Measurements from ENCODE around the gene OR4X2. TPM values are rescaled to one million over a fixed set of nuclear protein-coding genes. Genes with fewer than 3 reads are reported as not detected.
"Not testable (repeated sequence)": the region's sequence is repeated elsewhere in the genome, so short reads cannot be mapped to it uniquely, and the experiment has no call there.

Gene OR4X2, protein sequence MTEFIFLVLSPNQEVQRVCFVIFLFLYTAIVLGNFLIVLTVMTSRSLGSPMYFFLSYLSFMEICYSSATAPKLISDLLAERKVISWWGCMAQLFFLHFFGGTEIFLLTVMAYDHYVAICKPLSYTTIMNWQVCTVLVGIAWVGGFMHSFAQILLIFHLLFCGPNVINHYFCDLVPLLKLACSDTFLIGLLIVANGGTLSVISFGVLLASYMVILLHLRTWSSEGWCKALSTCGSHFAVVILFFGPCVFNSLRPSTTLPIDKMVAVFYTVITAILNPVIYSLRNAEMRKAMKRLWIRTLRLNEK
- total RNA-seq (2014; rRNA removed; shearing (Covaris generic)): not detected in 2 replicates

DNA sequence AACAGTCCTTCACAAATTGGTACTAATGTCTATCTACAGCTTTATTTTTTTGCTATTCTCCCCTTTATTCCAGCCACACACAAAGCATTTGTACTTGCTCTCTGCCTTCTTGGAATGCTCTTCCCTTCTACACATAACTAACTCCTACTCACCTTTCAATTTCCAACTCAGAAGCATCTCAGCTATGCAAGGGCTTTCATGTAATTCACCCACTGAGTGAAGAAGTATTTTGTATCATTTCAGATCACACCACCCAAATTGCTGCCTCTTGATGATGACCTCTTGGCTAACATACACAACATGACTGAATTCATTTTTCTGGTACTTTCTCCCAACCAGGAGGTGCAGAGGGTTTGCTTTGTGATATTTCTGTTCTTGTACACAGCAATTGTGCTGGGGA lies at the start of gene OR4X2:
Gene OR4X2, plus strand, starts transcription at position 301 of the 400 bp plus-strand sequence. Its CDS starts 0 bp downstream, at position 301.
- Histone ChIP-seq H3K9me3 (replicated peaks) (no peaks in the 10 kb centered on the region), H3K36me3 (no peaks in the 10 kb centered on the region), H3K27me3 (no peaks in the 10 kb centered on the region), H3K4me3 (no peak within 1 kb of the TSS), H3K27ac (no peak within 1 kb of the TSS), H3K4me1 (no peaks in the 10 kb centered on the region)
- DNase-seq: no peak

DNA sequence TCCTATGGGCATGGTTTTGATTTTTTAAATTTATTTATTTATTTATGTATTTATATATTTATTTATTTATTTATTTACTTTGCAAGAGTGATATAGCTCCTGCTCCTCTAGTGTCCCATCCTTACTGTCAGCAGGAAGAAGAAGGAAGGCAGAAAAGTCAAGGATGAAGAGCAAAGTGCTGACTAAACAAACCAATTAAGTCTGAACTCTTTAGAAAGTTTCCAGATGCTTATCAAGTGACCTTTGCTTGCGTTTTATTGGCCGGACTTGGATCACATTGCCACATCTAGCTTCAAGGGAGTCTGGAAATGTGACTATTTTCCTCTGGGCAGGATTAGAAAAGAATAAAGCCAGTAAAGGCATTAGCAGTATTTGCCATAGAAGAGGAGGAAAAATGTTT lies 37.0 kb upstream of the OR4X2 start:
- Histone ChIP-seq H3K4me1 (no peaks in the 10 kb centered on the region), H3K9me3 (replicated peaks) (no peaks in the 10 kb centered on the region), H3K36me3 (no peaks in the 10 kb centered on the region), H3K4me3 (no peak overlapping the region), H3K27ac (no peak overlapping the region), H3K27me3 (no peaks in the 10 kb centered on the region)
- no peak for DNase-seq

DNA sequence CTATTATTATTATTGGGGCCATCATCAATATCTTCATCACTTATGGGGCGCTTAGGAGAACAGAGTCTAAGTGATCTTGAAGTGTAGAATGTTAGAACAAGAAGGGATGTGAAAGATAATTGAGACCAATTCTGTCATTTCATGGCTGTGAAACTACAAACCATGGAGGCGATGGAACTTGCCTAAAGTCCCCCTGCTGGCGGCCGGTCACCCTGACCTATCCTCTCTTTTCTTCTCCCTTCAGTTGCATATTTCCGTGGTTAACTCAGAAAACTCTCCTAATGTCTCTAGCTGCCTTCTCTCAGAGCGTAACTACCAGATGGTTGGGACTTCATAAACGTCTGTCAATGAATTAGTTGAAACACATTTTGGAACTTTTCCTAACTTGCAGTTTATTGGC lies 34.9 kb upstream of the OR4X2 start:
- Histone ChIP-seq H3K4me3 (no peak overlapping the region), H3K27ac (no peak overlapping the region), H3K9me3 (replicated peaks) (no peaks in the 10 kb centered on the region), H3K36me3 (no peaks in the 10 kb centered on the region), H3K27me3 (no peaks in the 10 kb centered on the region), H3K4me1 (no peaks in the 10 kb centered on the region)
- DNase-seq: peak in 1 of 2 experiments; percentile 3

DNA sequence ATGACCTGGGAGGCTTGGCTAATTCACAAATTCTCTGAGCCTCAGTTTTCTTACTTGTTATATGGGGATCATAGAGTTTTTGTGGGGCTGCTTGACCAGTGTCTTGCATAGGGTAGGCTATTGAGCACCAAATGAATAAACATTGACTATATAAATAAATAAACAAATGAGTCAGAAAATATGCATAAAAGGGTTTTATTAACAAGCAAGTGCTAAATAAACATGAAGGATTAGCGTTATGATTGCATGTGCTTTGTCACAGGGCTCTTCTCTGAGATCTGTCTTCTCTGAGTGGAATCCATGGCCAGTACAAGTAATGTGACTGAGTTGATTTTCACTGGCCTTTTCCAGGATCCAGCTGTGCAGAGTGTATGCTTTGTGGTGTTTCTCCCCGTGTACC lies 28.4 kb upstream of the OR4X2 start, which contains the start of gene OR4B1:
Gene OR4B1, plus strand, starts transcription at position 301 of the 400 bp plus-strand sequence. Its CDS starts 0 bp downstream, at position 301.
- no peak within 1 kb of the TSS for H3K27ac ChIP-seq
- no peak within 1 kb of the TSS for H3K4me3 ChIP-seq
- no peaks in the 10 kb centered on the region for H3K4me1 ChIP-seq
- no peaks in the 10 kb centered on the region for H3K9me3 ChIP-seq (replicated peaks)
- H3K36me3 ChIP-seq: no peaks in the 10 kb centered on the region
- DNase-seq: no peak
- no peaks in the 10 kb centered on the region for H3K27me3 ChIP-seq

DNA sequence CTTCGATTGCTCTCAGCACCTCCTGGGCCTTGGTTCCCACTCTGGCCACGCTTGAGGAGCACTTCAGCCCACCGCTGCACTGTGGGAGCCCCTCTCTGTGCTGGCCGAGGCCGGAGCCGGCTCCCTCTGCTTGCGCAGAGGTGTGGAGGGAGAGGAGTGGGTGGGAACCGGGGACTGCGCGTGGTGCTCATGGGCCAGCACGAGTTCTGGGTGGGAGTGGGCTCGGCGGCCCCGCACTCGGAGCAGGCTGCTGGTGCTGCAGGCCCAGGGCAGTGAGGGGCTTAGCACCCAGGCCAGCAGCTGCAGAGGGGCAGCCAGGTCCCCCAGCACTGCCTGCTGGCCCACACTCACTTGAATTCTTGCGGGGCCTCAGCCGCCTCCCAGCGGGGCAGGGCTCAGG lies 16.1 kb upstream of the OR4X2 start:
- no peaks in the 10 kb centered on the region for H3K36me3 ChIP-seq
- peaks cover 3% of the 10 kb centered on the region; the same call in 1 of the 2 replicates for H3K27me3 ChIP-seq
- no peak overlapping the region for H3K4me3 ChIP-seq
- no peaks in the 10 kb centered on the region for H3K9me3 ChIP-seq (replicated peaks)
- DNase-seq: no peak
- H3K4me1 ChIP-seq: no peaks in the 10 kb centered on the region
- no peak overlapping the region for H3K27ac ChIP-seq

DNA sequence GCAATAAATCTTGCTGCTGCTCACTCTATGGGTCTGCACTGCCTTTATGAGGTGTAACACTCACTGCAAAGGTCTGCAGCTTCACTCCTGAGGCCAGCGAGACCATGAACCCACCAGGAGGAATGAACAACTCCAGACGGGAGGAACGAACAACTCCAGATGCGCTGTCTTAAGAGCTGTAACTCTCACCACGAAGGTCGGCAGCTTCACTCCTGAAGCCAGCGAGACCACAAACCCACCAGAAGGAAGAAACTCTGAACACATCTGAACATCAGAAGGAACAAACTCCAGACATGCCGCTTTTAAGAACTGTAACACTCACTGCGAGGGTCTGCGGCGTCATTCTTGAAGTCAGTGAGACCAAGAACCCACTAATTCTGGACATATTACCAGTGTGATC lies 14.8 kb upstream of the OR4X2 start:
- H3K4me3 ChIP-seq; DNase-seq; H3K27ac ChIP-seq; H3K27me3 ChIP-seq; H3K4me1 ChIP-seq; H3K9me3 ChIP-seq (replicated peaks); H3K36me3 ChIP-seq: not testable (repeated sequence)

DNA sequence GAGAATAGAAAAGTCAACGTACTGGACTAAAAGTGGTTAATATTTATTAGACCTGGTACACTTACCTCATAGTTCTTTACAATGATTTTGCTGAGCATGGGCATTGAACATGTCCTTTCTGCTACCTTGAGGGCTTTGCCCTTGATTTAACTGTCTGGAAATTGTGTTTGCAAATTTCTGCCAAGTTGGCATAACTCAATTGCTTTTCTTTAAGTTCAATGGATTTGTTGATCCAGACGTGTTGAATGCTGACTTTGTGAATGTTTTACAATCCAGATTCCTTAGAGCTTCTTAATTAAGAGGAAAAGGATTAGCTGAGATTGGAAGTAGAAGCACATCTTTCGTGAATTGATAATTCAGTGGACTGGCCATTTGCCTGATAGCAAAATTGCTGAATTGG lies 7.2 kb upstream of the OR4X2 start:
- Histone ChIP-seq H3K9me3 (replicated peaks) (no peaks in the 10 kb centered on the region), H3K4me3 (no peak overlapping the region), H3K27ac (no peak overlapping the region), H3K4me1 (no peaks in the 10 kb centered on the region), H3K36me3 (no peaks in the 10 kb centered on the region), H3K27me3 (no peaks in the 10 kb centered on the region)
- no peak for DNase-seq

DNA sequence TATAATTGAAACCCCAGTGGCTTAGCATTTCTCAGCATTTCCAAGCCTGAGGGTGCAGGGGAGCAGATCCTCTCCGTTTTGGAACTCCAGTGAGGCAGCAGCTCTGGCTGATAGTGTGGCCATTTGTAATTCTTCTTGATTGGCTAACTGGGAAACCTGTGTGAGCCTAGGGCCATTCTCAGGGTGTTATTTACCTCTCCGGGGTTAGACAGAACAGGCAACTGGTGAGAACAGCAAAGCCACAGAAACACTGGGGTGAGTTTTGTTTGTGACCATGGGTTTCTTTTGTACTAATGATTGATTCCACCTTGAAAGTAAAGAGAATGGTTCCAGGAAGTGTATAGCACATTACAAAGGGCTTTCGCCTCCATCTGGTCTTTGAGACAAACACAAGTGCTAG lies 2.4 kb upstream of the OR4X2 start:
- Histone ChIP-seq H3K4me3 (no peak overlapping the region), H3K27ac (no peak overlapping the region), H3K4me1 (no peaks in the 10 kb centered on the region), H3K9me3 (replicated peaks) (no peaks in the 10 kb centered on the region), H3K27me3 (no peaks in the 10 kb centered on the region), H3K36me3 (no peaks in the 10 kb centered on the region)
- DNase-seq: no peak

DNA sequence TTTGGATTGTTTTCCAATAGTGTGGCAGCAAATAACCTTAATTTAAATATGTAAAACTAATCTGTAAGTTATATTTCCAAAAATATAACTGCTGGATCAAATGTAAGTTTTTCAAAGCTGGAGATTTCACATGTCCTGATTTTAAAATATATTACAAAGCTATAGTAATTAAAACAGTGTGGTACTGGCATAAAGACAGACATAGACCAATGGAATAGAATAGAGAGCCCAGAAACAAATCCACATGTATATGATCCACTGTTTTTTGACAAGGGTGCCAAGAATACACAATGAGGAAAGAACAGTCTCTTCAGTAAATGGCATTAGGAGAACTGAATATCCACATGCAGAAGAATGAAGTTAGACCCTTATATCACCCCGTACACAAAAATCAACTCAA lies 4.0 kb downstream of the OR4X2 start:
- no peak overlapping the region for H3K4me3 ChIP-seq
- H3K4me1 ChIP-seq: no peaks in the 10 kb centered on the region
- no peak for DNase-seq
- no peaks in the 10 kb centered on the region for H3K36me3 ChIP-seq
- H3K27me3 ChIP-seq: no peaks in the 10 kb centered on the region
- no peaks in the 10 kb centered on the region for H3K9me3 ChIP-seq (replicated peaks)
- H3K27ac ChIP-seq: no peak overlapping the region

DNA sequence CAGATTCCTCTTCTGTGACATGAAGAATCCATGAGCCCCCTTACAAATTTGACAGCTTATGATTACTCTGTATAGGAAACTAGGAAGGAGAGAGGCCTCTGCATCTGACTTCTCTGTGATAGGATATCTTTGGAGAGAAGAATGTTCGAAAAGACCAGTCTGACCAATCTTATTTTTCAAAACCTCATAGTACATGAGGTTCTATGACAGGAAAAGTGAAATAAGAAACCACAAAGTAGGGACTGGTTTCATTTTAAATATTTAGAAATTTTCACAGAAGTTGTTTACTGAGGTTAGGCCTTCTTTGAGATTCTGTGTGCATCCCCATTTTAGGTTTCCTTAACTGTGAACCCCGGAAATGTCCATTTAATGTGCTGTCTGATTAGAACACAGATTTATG lies 16.7 kb downstream of the OR4X2 start:
- Histone ChIP-seq H3K9me3 (replicated peaks) (no peaks in the 10 kb centered on the region; the same call in 1 of the 2 replicates), H3K27ac (no peak overlapping the region), H3K4me3 (no peak overlapping the region), H3K27me3 (no peaks in the 10 kb centered on the region), H3K36me3 (no peaks in the 10 kb centered on the region), H3K4me1 (no peaks in the 10 kb centered on the region)
- DNase-seq: no peak

DNA sequence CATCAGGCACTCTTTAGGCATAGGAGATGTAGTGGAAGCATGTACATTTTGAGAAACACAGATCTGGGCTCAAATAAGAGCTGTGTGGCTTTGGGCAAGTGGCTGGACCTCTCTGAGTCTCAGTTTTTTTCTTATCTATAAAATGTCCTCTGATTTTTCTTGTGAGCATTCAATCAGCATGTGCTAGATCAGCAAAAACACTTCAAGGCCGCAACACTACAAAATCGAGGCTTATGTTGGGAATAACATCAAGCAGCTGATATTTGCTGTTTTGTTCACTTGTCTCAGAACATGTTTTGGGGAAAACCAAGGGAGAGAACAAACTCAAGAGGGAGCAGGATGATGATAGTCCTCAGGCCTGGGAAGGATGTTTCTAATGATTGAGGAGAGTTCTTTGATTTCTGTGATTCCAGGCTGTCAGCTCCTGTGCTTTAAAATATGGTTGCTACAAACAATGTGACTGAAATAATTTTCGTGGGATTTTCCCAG lies 18.6 kb downstream of the OR4X2 start, which contains the start of gene OR4X1:
Gene OR4X1, plus strand, starts transcription at position 439 of the 489 bp plus-strand sequence. Its CDS starts 0 bp downstream, at position 439.
- DNase-seq: no peak
- Histone ChIP-seq H3K36me3 (no peaks in the 10 kb centered on the region), H3K4me1 (no peaks in the 10 kb centered on the region), H3K27me3 (no peaks in the 10 kb centered on the region), H3K27ac (no peak within 1 kb of the TSS), H3K9me3 (replicated peaks) (no peaks in the 10 kb centered on the region; the same call in 1 of the 2 replicates), H3K4me3 (no peak within 1 kb of the TSS)

DNA sequence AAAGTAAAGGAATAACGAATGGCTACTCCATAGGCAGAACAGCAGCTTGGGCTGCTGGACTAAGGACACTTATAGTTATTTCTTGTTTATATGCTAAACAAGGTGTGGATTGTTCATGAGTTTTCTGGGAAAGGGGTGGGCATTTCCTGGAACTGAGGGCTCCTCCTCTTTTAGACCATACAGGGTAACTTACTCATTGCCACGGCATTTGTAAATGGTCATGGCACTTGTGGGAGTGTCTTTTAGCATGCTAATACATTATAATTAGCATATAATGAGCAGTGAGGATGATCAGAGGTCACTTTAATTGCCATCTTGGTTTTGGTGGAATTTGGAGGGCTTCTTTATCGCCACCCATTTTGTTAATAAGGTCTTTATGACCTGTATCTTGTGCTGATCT lies 25.7 kb downstream of the OR4X2 start:
- no peaks in the 10 kb centered on the region for H3K36me3 ChIP-seq

DNA sequence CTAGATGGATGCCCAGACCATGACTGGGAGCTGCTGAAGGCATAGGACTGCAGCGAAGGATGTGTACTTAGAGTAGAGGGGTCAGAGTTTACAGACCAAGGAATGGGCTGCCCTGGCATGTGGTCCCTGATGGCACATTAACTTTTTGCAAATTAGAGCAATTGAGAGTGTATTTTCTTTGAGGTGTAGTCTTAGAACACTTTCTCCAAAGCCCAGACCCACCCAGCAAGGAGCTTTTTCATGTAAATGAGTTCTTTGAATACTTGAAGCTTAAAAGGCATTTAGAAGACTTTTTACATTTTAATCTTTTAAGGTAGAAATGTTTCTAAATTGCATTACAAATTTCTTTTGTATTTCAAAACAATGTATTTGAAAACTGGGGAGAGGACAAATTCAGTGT lies 27.7 kb downstream of the OR4X2 start:
- DNase-seq: no peak
- Histone ChIP-seq H3K27ac (no peak overlapping the region), H3K4me1 (no peaks in the 10 kb centered on the region), H3K4me3 (no peak overlapping the region), H3K27me3 (no peaks in the 10 kb centered on the region), H3K36me3 (no peaks in the 10 kb centered on the region), H3K9me3 (replicated peaks) (no peaks in the 10 kb centered on the region)

More for the DNA sequence above, 25.7 kb downstream of the OR4X2 start:
- Histone ChIP-seq H3K27me3 (no peaks in the 10 kb centered on the region), H3K4me3 (no peak overlapping the region), H3K4me1 (no peaks in the 10 kb centered on the region), H3K9me3 (replicated peaks) (no peaks in the 10 kb centered on the region), H3K27ac (no peak overlapping the region)
- DNase-seq: no peak

Measured in SJCRH30 (cell line).